ENCODE data around the gene PIK3IP1.

Gene PIK3IP1

GRCh38 chr22:31263896-31264640 lies 28.2 kb downstream of the PIK3IP1 start:
- Histone ChIP-seq H3K79me1 (ENCODE audit: low read depth, low read length) (no peaks in the 10 kb centered on the region), H3K9me3 (replicated peaks in 1 of 2; ENCODE audit: control insufficient read depth in 2 of 2, insufficient read depth in 1 of 2, low read depth in 1 of 2, low read length in 2 of 2) (no peaks in the 10 kb centered on the region), H3K23ac (ENCODE audit: low read depth, low read length, poor library complexity) (no peak overlapping the region), H2BK120ac (ENCODE audit: low read depth, low read length) (no peak overlapping the region), H3K4ac (ENCODE audit: low read length) (no peak overlapping the region), H3K36me3 (replicated peaks in 1 of 2; ENCODE audit: control insufficient read depth in 2 of 2, insufficient read depth in 2 of 2, low read length in 2 of 2) (peaks cover 43 to 84% of the 10 kb centered on the region in 2 donors), H2AK5ac (ENCODE audit: low read depth, low read length) (no peak overlapping the region), H3K27ac (replicated peaks; ENCODE audit: low read length) (no peak overlapping the region), H4K91ac (ENCODE audit: low read depth, low read length, poor library complexity) (no peak overlapping the region), H3K14ac (ENCODE audit: low read length) (no peak overlapping the region), H3K9ac (ENCODE audit: low read depth, low read length, poor library complexity) (no peak overlapping the region), H3K27me3 (ENCODE audit: control insufficient read depth in 3 of 3, insufficient read depth in 3 of 3, low read depth in 1 of 3, low read length in 3 of 3) (no peaks in the 10 kb centered on the region), H3K4me1 (ENCODE audit: control insufficient read depth in 2 of 2, insufficient read depth in 1 of 2, low read depth in 1 of 2, low read length in 2 of 2) (no peaks in the 10 kb centered on the region), H2AFZ (ENCODE audit: low read length) (no peak overlapping the region), H2BK5ac (ENCODE audit: low read length) (no peak overlapping the region), H2BK12ac (ENCODE audit: low read length) (no peak overlapping the region), H3K18ac (ENCODE audit: low read length) (no peak overlapping the region), H4K8ac (ENCODE audit: low read depth, low read length) (no peak overlapping the region), H3K4me3 (ENCODE audit: low read length in 2 of 2) (no peak overlapping the region), H2BK15ac (ENCODE audit: low read length) (no peak overlapping the region), H3K4me2 (ENCODE audit: insufficient read depth, low read length, poor library complexity, severe bottlenecking) (no peak overlapping the region)
- DNase-seq (ENCODE audit: low spot score), result no peak
- no CpG with 5 or more reads among the region's 6 CpGs for WGBS, 2 donors (ENCODE audit: extremely low coverage in 2 of 2, insufficient read length in 2 of 2, insufficient replicate concordance in 1 of 2)

- Histone ChIP-seq H2AFZ (ENCODE audit: low read length) (no peak overlapping the region), H2BK15ac (ENCODE audit: low read length) (no peak overlapping the region), H3K27me3 (ENCODE audit: control insufficient read depth in 3 of 3, insufficient read depth in 3 of 3, low read depth in 1 of 3, low read length in 3 of 3) (no peaks in the 10 kb centered on the region), H3K18ac (ENCODE audit: low read length) (no peak overlapping the region), H2BK120ac (ENCODE audit: low read depth, low read length) (no peak overlapping the region), H3K14ac (ENCODE audit: low read length) (no peak overlapping the region), H2BK5ac (ENCODE audit: low read length) (no peak overlapping the region), H3K9ac (ENCODE audit: low read depth, low read length, poor library complexity) (peak overlapping the region; percentile 51), H3K4me3 (ENCODE audit: low read length in 2 of 2) (no peak overlapping the region), H2BK12ac (ENCODE audit: low read length) (no peak overlapping the region), H3K36me3 (replicated peaks in 1 of 2; ENCODE audit: control insufficient read depth in 2 of 2, insufficient read depth in 2 of 2, low read length in 2 of 2) (peaks cover 45 to 83% of the 10 kb centered on the region in 2 donors), H3K9me3 (replicated peaks in 1 of 2; ENCODE audit: control insufficient read depth in 2 of 2, insufficient read depth in 1 of 2, low read depth in 1 of 2, low read length in 2 of 2) (no peaks in the 10 kb centered on the region), H4K91ac (ENCODE audit: low read depth, low read length, poor library complexity) (peak overlapping the region; percentile 12), H3K23ac (ENCODE audit: low read depth, low read length, poor library complexity) (peak overlapping the region; percentile 39), H3K27ac (replicated peaks; ENCODE audit: low read length) (no peak overlapping the region), H3K4me2 (ENCODE audit: insufficient read depth, low read length, poor library complexity, severe bottlenecking) (no peak overlapping the region), H3K4ac (ENCODE audit: low read length) (no peak overlapping the region), H3K79me1 (ENCODE audit: low read depth, low read length) (no peaks in the 10 kb centered on the region), H4K8ac (ENCODE audit: low read depth, low read length) (no peak overlapping the region), H2AK5ac (ENCODE audit: low read depth, low read length) (no peak overlapping the region), H3K4me1 (ENCODE audit: control insufficient read depth in 2 of 2, insufficient read depth in 1 of 2, low read depth in 1 of 2, low read length in 2 of 2) (no peaks in the 10 kb centered on the region)
- no peak for DNase-seq (ENCODE audit: low spot score)
- WGBS, 2 donors (ENCODE audit: extremely low coverage in 2 of 2, insufficient read length in 2 of 2, insufficient replicate concordance in 1 of 2), result no CpG with 5 or more reads among the region's 13 CpGs
Observed at GRCh38 chr22:31262312-31263133, 29.8 kb downstream of the PIK3IP1 start.

GRCh38 chr22:31260474-31260856 lies 31.8 kb downstream of the PIK3IP1 start:
- Histone ChIP-seq H3K4me2 (ENCODE audit: insufficient read depth, low read length, poor library complexity, severe bottlenecking) (no peak overlapping the region), H3K4ac (ENCODE audit: low read length) (no peak overlapping the region), H3K36me3 (replicated peaks in 1 of 2; ENCODE audit: control insufficient read depth in 2 of 2, insufficient read depth in 2 of 2, low read length in 2 of 2) (peaks cover 33 to 63% of the 10 kb centered on the region in 2 donors), H3K4me1 (ENCODE audit: control insufficient read depth in 2 of 2, insufficient read depth in 1 of 2, low read depth in 1 of 2, low read length in 2 of 2) (no peaks in the 10 kb centered on the region), H2BK5ac (ENCODE audit: low read length) (no peak overlapping the region), H4K8ac (ENCODE audit: low read depth, low read length) (no peak overlapping the region), H2BK15ac (ENCODE audit: low read length) (no peak overlapping the region), H3K9ac (ENCODE audit: low read depth, low read length, poor library complexity) (no peak overlapping the region), H3K27ac (replicated peaks; ENCODE audit: low read length) (no peak overlapping the region), H2BK12ac (ENCODE audit: low read length) (no peak overlapping the region), H3K27me3 (ENCODE audit: control insufficient read depth in 3 of 3, insufficient read depth in 3 of 3, low read depth in 1 of 3, low read length in 3 of 3) (no peaks in the 10 kb centered on the region), H4K91ac (ENCODE audit: low read depth, low read length, poor library complexity) (no peak overlapping the region), H3K18ac (ENCODE audit: low read length) (no peak overlapping the region), H2AK5ac (ENCODE audit: low read depth, low read length) (no peak overlapping the region), H3K14ac (ENCODE audit: low read length) (no peak overlapping the region), H3K23ac (ENCODE audit: low read depth, low read length, poor library complexity) (no peak overlapping the region), H2AFZ (ENCODE audit: low read length) (no peak overlapping the region), H3K79me1 (ENCODE audit: low read depth, low read length) (no peaks in the 10 kb centered on the region), H3K9me3 (replicated peaks in 1 of 2; ENCODE audit: control insufficient read depth in 2 of 2, insufficient read depth in 1 of 2, low read depth in 1 of 2, low read length in 2 of 2) (no peaks in the 10 kb centered on the region), H2BK120ac (ENCODE audit: low read depth, low read length) (no peak overlapping the region), H3K4me3 (ENCODE audit: low read length in 2 of 2) (no peak overlapping the region)
- no CpG with 5 or more reads among the region's 3 CpGs for WGBS, 2 donors (ENCODE audit: extremely low coverage in 2 of 2, insufficient read length in 2 of 2, insufficient replicate concordance in 1 of 2)
- no peak for DNase-seq (ENCODE audit: low spot score)

GRCh38 chr22:31259798-31260473 lies 32.4 kb downstream of the PIK3IP1 start:
- Histone ChIP-seq H2BK15ac (ENCODE audit: low read length) (no peak overlapping the region), H3K4ac (ENCODE audit: low read length) (no peak overlapping the region), H2AK5ac (ENCODE audit: low read depth, low read length) (no peak overlapping the region), H3K9me3 (replicated peaks in 1 of 2; ENCODE audit: control insufficient read depth in 2 of 2, insufficient read depth in 1 of 2, low read depth in 1 of 2, low read length in 2 of 2) (no peaks in the 10 kb centered on the region), H3K79me1 (ENCODE audit: low read depth, low read length) (no peaks in the 10 kb centered on the region), H3K4me3 (ENCODE audit: low read length in 2 of 2) (no peak overlapping the region), H2AFZ (ENCODE audit: low read length) (no peak overlapping the region), H3K27ac (replicated peaks; ENCODE audit: low read length) (no peak overlapping the region), H3K27me3 (ENCODE audit: control insufficient read depth in 3 of 3, insufficient read depth in 3 of 3, low read depth in 1 of 3, low read length in 3 of 3) (no peaks in the 10 kb centered on the region), H3K18ac (ENCODE audit: low read length) (no peak overlapping the region), H3K4me1 (ENCODE audit: control insufficient read depth in 2 of 2, insufficient read depth in 1 of 2, low read depth in 1 of 2, low read length in 2 of 2) (no peaks in the 10 kb centered on the region), H3K4me2 (ENCODE audit: insufficient read depth, low read length, poor library complexity, severe bottlenecking) (no peak overlapping the region), H3K9ac (ENCODE audit: low read depth, low read length, poor library complexity) (no peak overlapping the region), H2BK5ac (ENCODE audit: low read length) (no peak overlapping the region), H3K36me3 (replicated peaks in 1 of 2; ENCODE audit: control insufficient read depth in 2 of 2, insufficient read depth in 2 of 2, low read length in 2 of 2) (peaks cover 33 to 62% of the 10 kb centered on the region in 2 donors), H3K23ac (ENCODE audit: low read depth, low read length, poor library complexity) (no peak overlapping the region), H2BK120ac (ENCODE audit: low read depth, low read length) (no peak overlapping the region), H2BK12ac (ENCODE audit: low read length) (no peak overlapping the region), H4K8ac (ENCODE audit: low read depth, low read length) (no peak overlapping the region), H3K14ac (ENCODE audit: low read length) (no peak overlapping the region), H4K91ac (ENCODE audit: low read depth, low read length, poor library complexity) (no peak overlapping the region)
- no CpG with 5 or more reads among the region's 8 CpGs for WGBS, 2 donors (ENCODE audit: extremely low coverage in 2 of 2, insufficient read length in 2 of 2, insufficient replicate concordance in 1 of 2)
- DNase-seq (ENCODE audit: low spot score), result no peak

All from neuronal stem cell (in vitro differentiated cells).